PC-3 (cell line): Measurements from ENCODE around the gene RBPJ. TPM values are rescaled to one million over a fixed set of nuclear protein-coding genes. Genes with fewer than 3 reads are reported as not detected.

ENCODE experiments used
- ATAC-seq: fragments of 200-7000 bp; cut with Tn5 transposase; 2 replicates; pipeline ENCODE4 v1.9.1; 2020; ENCODE audit warnings: mild to moderate bottlenecking, moderate library complexity
- BruUV-seq: library from RNA; stranded (reverse); fragments of 400-500 nt; replicated peaks from 2 replicates; lab custom pipeline; 2021; lab: Mats Ljungman, UMichigan
- CTCF ChIA-PET: fragments of 300-600 bp; sonication (Branson Sonifier 250); formaldehyde crosslinking; loops from one replicate; lab custom pipeline; 2022; ENCODE audit warnings: antibody characterized with exemption; lab: Charles Lee
- POLR2A ChIA-PET: fragments of 300-600 bp; sonication (Branson Sonifier 250); formaldehyde crosslinking; loops from one replicate; lab custom pipeline; 2022; ENCODE audit warnings: antibody characterized with exemption; ENCODE audit not compliant: unreplicated experiment; lab: Charles Lee
- DNase-seq: peaks from one replicate; pipeline ENCODE4 v3.0.0-alpha.2; 2015
- H2AFZ ChIP-seq: fragments of 300-600 bp; sonication (generic); 2 replicates; pipeline ENCODE4 v1.6.0; 2016; ENCODE audit warnings: antibody characterized with exemption, low read length
- H3F3A ChIP-seq: fragments of 300-600 bp; sonication (generic); one replicate; pipeline ENCODE4 v1.6.0; 2017; ENCODE audit warnings: antibody characterized with exemption, low read length, control low read depth, mild to moderate bottlenecking; ENCODE audit not compliant: unreplicated experiment
- H3K27ac ChIP-seq: fragments of 300-600 bp; sonication (generic); 2 replicates; pipeline ENCODE4 v1.5.1; 2016; ENCODE audit warnings: mild to moderate bottlenecking, low read length
- H3K27me3 ChIP-seq: fragments of 300-600 bp; sonication (generic); 2 replicates; pipeline ENCODE4 v1.6.1; 2016; ENCODE audit warnings: low read length, mixed read lengths
- H3K36me3 ChIP-seq: fragments of 300-600 bp; sonication (generic); 2 replicates; pipeline ENCODE4 v1.6.1; 2016; ENCODE audit warnings: low read depth, mixed run types, low read length, mixed read lengths
- H3K4me1 ChIP-seq: fragments of 300-600 bp; sonication (generic); 2 replicates; pipeline ENCODE4 v1.5.1; 2016; ENCODE audit warnings: low read length; ENCODE audit not compliant: insufficient read depth
- H3K4me2 ChIP-seq: fragments of 300-600 bp; sonication (generic); 2 replicates; pipeline ENCODE4 v1.6.0; 2016; ENCODE audit warnings: low read length
- H3K4me3 ChIP-seq: fragments of 300-600 bp; sonication (generic); 2 replicates; pipeline ENCODE4 v1.5.1; 2016; ENCODE audit warnings: mild to moderate bottlenecking, low read length, mixed read lengths
- H3K79me2 ChIP-seq: fragments of 300-600 bp; sonication (generic); 2 replicates; pipeline ENCODE4 v1.6.1; 2017; ENCODE audit warnings: low read length, mixed read lengths
- H3K9ac ChIP-seq: fragments of 300-600 bp; sonication (generic); 2 replicates; pipeline ENCODE4 v1.6.0; 2016; ENCODE audit warnings: mild to moderate bottlenecking, low read length
- H3K9me2 ChIP-seq: fragments of 300-600 bp; sonication (generic); replicated peaks from 2 replicates; pipeline ENCODE4 v1.6.1; 2016; ENCODE audit warnings: mixed run types, low read length, mixed read lengths
- H3K9me3 ChIP-seq: fragments of 300-600 bp; sonication (generic); 2 replicates; pipeline ENCODE4 v1.6.1; 2016; ENCODE audit warnings: low read length, mixed read lengths
- H4K20me1 ChIP-seq: fragments of 300-600 bp; sonication (generic); 2 replicates; pipeline ENCODE4 v1.6.1; 2016; ENCODE audit warnings: low read length, mixed read lengths
- EZH2 ChIP-seq: fragments of 300-600 bp; sonication (generic); IDR thresholded peaks from one replicate; pipeline ENCODE4 v1.6.1; 2017; ENCODE audit warnings: antibody characterized with exemption, mild to moderate bottlenecking, low read length; ENCODE audit not compliant: unreplicated experiment
- EZH2phosphoT487 ChIP-seq: fragments of 300-600 bp; sonication (generic); IDR thresholded peaks from 2 replicates; pipeline ENCODE4 v1.6.1; 2018; ENCODE audit warnings: mild to moderate bottlenecking, antibody characterized with exemption, low read length, borderline replicate concordance
- intact Hi-C: fragments of 100-400 bp; cut with micrococcal nuclease; formaldehyde crosslinking; loops from 2 replicates; pipeline ENCODE4 v1.9.0; 2023
- total RNA-seq: library from RNA; depleted of rRNA; stranded (reverse); fragments of >200 nt; gene quantifications from 2 replicates; pipeline ENCODE4 v1.2.3, GENCODE V29; 2014
- TF ChIP-seq, protein P1 (sequence below): fragments of 300-600 bp; sonication (generic); conservative IDR thresholded peaks from 2 replicates; pipeline ENCODE4 v1.5.1; 2017; ENCODE audit warnings: antibody characterized with exemption, low read depth, mild to moderate bottlenecking, low read length

Gene RBPJ
- total RNA-seq, 1 experiment from 2014 or later, result 39.1 TPM

DNA sequence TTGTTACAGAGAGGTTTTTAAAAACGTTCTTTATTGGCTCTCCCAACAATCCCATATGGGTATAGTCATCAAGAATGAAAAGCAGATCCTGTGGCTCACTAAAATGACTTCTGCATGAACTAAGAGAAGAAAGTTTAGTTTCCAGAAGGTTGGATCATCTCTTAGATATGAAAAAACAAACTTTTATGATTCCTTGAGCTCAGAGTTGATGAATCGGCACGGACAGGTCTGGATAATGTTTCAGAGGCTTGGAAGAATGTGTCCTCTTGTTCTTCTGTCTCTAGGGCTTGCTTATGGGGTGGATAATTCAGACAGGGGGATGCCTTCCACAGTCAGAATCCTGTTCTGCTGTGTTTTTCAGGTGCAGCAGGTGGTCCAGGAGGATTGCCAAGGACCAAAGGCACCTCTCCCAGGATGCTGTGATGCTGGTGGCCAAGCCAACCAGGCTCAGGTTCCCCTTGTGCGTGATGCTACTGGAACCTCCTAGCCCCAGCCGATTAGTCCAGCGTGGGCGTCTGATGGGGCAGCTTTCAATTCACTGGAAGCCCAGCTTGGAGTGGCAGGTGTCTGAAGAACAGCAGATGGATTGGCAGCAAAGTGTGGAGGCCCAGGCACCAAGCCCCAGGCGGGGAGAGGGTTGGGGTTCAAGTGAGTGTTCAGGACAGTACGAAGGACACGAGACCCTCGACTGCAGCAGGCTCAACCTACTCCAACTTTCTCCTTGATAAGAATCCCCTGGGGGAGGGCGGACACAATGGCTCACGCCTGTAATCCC is 139.1 kb downstream of the RBPJ start:
- DNase-seq (no peak), ATAC-seq (no peak)
- ChIA-PET POLR2A (no interaction called here), CTCF (no interaction called here)
- no peaks in the 10 kb centered on the region; the same call in 1 of the 2 replicates for H3K4me1 ChIP-seq
- H3K9me2 ChIP-seq, result no peaks in the 10 kb centered on the region
- no peaks in the 10 kb centered on the region for H3K36me3 ChIP-seq
- H2AFZ ChIP-seq, result no peak overlapping the region
- H3K27ac ChIP-seq, result no peak overlapping the region
- no TSS peak for BruUV-seq
- H4K20me1 ChIP-seq, result no peaks in the 10 kb centered on the region
- no peak overlapping the region for H3K9ac ChIP-seq
- no peaks in the 10 kb centered on the region for H3K27me3 ChIP-seq
- H3K9me3 ChIP-seq, result no peaks in the 10 kb centered on the region
- H3F3A ChIP-seq, result no peaks in the 10 kb centered on the region
- no peak overlapping the region for H3K4me2 ChIP-seq
- intact Hi-C loops, result loop anchor here (1.0 to 10.0 kb wide), 5 partner anchors 105 to 551 kb away; partner anchors contain the start of gene TBC1D19
- no peaks in the 10 kb centered on the region for H3K79me2 ChIP-seq
- no peak overlapping the region for H3K4me3 ChIP-seq
- TF ChIP-seq, protein P1, sequence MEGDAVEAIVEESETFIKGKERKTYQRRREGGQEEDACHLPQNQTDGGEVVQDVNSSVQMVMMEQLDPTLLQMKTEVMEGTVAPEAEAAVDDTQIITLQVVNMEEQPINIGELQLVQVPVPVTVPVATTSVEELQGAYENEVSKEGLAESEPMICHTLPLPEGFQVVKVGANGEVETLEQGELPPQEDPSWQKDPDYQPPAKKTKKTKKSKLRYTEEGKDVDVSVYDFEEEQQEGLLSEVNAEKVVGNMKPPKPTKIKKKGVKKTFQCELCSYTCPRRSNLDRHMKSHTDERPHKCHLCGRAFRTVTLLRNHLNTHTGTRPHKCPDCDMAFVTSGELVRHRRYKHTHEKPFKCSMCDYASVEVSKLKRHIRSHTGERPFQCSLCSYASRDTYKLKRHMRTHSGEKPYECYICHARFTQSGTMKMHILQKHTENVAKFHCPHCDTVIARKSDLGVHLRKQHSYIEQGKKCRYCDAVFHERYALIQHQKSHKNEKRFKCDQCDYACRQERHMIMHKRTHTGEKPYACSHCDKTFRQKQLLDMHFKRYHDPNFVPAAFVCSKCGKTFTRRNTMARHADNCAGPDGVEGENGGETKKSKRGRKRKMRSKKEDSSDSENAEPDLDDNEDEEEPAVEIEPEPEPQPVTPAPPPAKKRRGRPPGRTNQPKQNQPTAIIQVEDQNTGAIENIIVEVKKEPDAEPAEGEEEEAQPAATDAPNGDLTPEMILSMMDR, result no peak
- TF ChIP-seq EZH2, result no peak

DNA sequence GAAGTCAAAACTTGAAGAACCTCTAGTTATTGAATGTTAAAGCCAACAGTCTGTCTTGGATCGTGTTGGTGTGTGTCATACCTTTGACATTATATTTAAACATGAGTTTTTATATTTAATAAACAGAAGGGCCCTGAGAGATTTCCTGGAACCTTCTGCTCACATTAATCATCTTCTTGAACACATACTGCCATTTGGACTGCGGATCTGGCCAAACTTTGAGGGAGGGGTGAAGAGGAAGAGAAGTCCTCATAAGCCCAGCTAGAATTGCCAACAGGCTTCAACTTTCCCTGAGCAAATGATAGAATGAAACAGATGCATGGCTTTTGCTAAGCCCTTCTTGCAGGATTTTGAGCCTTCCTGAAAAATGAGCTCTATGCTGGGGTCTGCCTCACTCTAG is 142.1 kb downstream of the RBPJ start:
- Histone ChIP-seq H3K9me2 (no peaks in the 10 kb centered on the region), H3K9ac (no peak overlapping the region), H3K27ac (no peak overlapping the region), H2AFZ (no peak overlapping the region), H3K9me3 (no peaks in the 10 kb centered on the region), H3K27me3 (no peaks in the 10 kb centered on the region), H3K4me1 (no peaks in the 10 kb centered on the region; the same call in 1 of the 2 replicates), H3F3A (no peaks in the 10 kb centered on the region), H4K20me1 (no peaks in the 10 kb centered on the region), H3K4me2 (no peak overlapping the region), H3K79me2 (no peaks in the 10 kb centered on the region), H3K4me3 (no peak overlapping the region), H3K36me3 (no peaks in the 10 kb centered on the region)
- ChIA-PET POLR2A (no interaction called here), CTCF (interaction anchor here (0.6 kb wide), 1 partner anchor 246 kb away, joined by 3 read pairs; no protein-coding TSS in a partner anchor)
- no peak for TF ChIP-seq EZH2
- TF ChIP-seq EZH2phosphoT487, result no peak
- TF ChIP-seq, protein P1, result no peak
- no TSS peak for BruUV-seq
- ATAC-seq (no peak), DNase-seq (no peak)
- intact Hi-C loops, result loop anchor here (5.0 kb wide), 1 partner anchor 119 kb away; the partner anchor contains the start of gene TBC1D19

DNA sequence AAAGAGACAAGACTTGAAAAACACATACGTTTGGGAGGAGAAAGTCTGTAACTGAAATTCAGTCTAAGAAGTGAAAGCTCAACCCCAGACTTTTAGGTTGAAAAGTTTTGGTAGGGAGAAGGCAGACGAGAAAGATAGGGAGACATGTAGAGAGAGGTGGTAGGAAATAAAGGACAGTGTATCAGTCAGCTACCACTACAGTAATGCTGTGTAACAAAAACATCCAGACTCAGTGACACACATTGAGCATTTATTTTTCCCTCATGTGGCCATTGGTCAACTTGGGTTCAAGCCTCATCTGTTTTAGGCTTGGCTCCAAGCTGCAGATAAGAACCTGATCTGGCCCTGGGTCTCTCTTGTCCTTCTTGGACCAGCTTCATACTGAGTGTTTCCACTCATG is 142.6 kb downstream of the RBPJ start:
- Histone ChIP-seq H3K4me3 (no peak overlapping the region), H3K4me2 (no peak overlapping the region), H3K27ac (no peak overlapping the region), H3K4me1 (no peaks in the 10 kb centered on the region; the same call in 1 of the 2 replicates), H3K9ac (no peak overlapping the region), H3K9me2 (no peaks in the 10 kb centered on the region), H3K27me3 (no peaks in the 10 kb centered on the region), H2AFZ (no peak overlapping the region), H3K9me3 (no peaks in the 10 kb centered on the region), H3F3A (no peaks in the 10 kb centered on the region), H3K79me2 (no peaks in the 10 kb centered on the region), H3K36me3 (no peaks in the 10 kb centered on the region), H4K20me1 (no peaks in the 10 kb centered on the region)
- intact Hi-C loops, result loop anchor here (5.0 kb wide), 1 partner anchor 119 kb away; the partner anchor contains the start of gene TBC1D19
- TF ChIP-seq, protein P1, result no peak
- TF ChIP-seq EZH2 (no peak), EZH2phosphoT487 (no peak)
- no TSS peak for BruUV-seq
- ATAC-seq (no peak), DNase-seq (no peak)
- CTCF ChIA-PET, result no interaction called here
- POLR2A ChIA-PET, result no interaction called here
